Measurements from ENCODE around the gene RAB35. TPM values are rescaled to one million over a fixed set of nuclear protein-coding genes. Genes with fewer than 3 reads are reported as not detected.

RAB35 gene
- total and polyA plus RNA-seq, 2 donors (not counting 1 experiment from before 2014, with no cell fraction given), result 20.4 to 52.9 TPM

DNA sequence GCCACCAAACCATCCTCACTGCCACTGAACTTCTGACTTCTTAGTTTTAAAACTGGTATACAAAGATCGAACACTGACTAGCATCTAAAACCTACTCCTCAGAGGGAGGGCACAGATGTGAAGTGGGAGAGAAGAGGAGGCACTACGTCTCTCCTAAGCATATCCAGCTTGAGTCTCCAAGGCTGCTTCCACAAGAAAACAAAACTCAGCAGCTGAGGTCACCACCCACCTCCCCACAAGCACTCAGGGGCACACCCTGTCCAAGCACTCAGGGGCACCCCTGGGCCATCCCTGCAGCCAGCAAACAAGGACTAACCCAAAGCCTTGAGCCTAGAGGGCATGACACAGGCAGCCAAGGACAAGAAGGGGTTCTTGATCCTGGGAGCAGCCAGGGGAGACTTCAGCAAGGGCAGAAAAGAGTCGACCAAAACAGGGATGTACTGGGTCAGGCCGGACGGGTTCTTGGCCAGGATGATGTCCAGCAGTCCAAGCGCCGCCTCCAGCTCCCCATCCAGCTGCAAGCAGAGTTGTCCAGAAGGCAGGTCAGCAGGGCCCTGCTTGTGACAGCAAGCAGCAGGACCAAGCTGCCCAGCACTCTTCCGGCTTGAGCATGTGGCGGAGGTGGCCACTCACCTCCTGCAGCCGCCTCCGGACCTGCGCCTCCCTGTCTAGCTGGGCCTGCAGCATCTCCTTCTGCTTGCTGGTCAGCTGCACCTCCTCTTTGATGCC is 43.1 kb upstream of the RAB35 start:
- ATAC-seq (ENCODE audit: low read depth), result no peak
- Histone ChIP-seq H3K79me2 (ENCODE audit: control insufficient read depth, insufficient read depth, low read length) (peaks cover 3% of the 10 kb centered on the region), H3K27ac (ENCODE audit: low read length in 2 of 2) (no peak overlapping the region), H3K4me3 (ENCODE audit: control extremely low read depth in 1 of 5, extremely low read depth in 1 of 5, insufficient read depth in 1 of 5, low read depth in 2 of 5, low read length in 4 of 5) (no peak overlapping the region), H3K9me3 (ENCODE audit: control extremely low read depth in 1 of 3, control insufficient read depth in 2 of 3, insufficient read depth in 1 of 3, low read length in 2 of 3) (no peaks in the 10 kb centered on the region), H3K4me1 (ENCODE audit: control insufficient read depth in 2 of 2, insufficient read depth in 2 of 2, low read length in 2 of 2) (no peaks in the 10 kb centered on the region), H3K36me3 (replicated peaks in 1 of 2; ENCODE audit: control extremely low read depth in 1 of 2, control insufficient read depth in 1 of 2, extremely low read depth in 1 of 2, insufficient read depth in 2 of 2, low read length in 1 of 2) (peaks cover 10 to 91% of the 10 kb centered on the region in 2 experiments), H3K9ac (ENCODE audit: low read length) (no peak overlapping the region), H3K4me2 (replicated peaks; ENCODE audit: low read depth, low read length, poor library complexity, severe bottlenecking) (no peak overlapping the region), H4K20me1 (ENCODE audit: control insufficient read depth, insufficient read depth, low read length, poor library complexity, severe bottlenecking) (no peaks in the 10 kb centered on the region), H3K27me3 (replicated peaks in 1 of 4; ENCODE audit: control extremely low read depth in 1 of 4, control insufficient read depth in 3 of 4, insufficient read depth in 4 of 4, low read length in 3 of 4) (no peaks in the 10 kb centered on the region), H2AFZ (ENCODE audit: insufficient read depth, low read depth, low read length, poor library complexity, severe bottlenecking) (no peak overlapping the region)
- Mint-ChIP-seq H3K27ac (no peak overlapping the region), H3K9me3 (ENCODE audit: insufficient read depth) (no peaks in the 10 kb centered on the region), H3K27me3 (no peaks in the 10 kb centered on the region), H3K4me1 (no peaks in the 10 kb centered on the region), H3K4me3 (no peak overlapping the region)
- 96% methylated on average over 10 of the region's 12 CpGs for WGBS (ENCODE audit: insufficient coverage)
- intact Hi-C loops (cut with micrococcal nuclease), result no loop called here
- DNase-seq, result no peak
- ChIA-PET POLR2A (no interaction called here), CTCF (no interaction called here)
- no peak for TF ChIP-seq EZH2 (IDR thresholded peaks at IDR 0.05; ENCODE audit: borderline replicate concordance, insufficient read depth, low read depth, low read length, poor library complexity, severe bottlenecking)
- no peak for TF ChIP-seq CTCF (IDR thresholded peaks at IDR 0.05)

DNA sequence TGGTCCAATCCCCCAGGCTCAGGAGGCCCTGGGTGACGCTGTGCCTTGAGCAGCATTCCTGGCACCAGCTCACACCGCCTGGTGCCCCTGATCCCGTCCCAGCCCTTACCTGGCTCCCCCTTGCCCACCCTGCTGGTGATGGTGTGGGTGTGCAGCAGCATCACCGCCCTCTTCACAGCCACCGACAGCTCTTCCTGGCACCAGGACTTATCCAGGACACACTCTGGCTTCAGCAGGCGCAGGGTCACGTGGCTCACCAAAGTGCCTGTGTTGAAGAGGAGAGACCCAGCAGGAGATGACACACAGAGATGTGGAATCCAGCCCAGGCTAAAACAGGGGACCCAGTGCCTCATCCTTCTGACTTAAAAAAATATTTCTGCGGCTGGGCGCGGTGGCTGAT is 41.8 kb upstream of the RAB35 start:
- no peaks in the 10 kb centered on the region for H3K9me3 ChIP-seq (ENCODE audit: control extremely low read depth in 1 of 3, control insufficient read depth in 2 of 3, insufficient read depth in 1 of 3, low read length in 2 of 3)
- no peak for ATAC-seq (ENCODE audit: low read depth)
- Mint-ChIP-seq H3K27ac (no peak overlapping the region), H3K27me3 (no peaks in the 10 kb centered on the region), H3K9me3 (ENCODE audit: insufficient read depth) (no peaks in the 10 kb centered on the region), H3K4me3 (no peak overlapping the region), H3K4me1 (no peaks in the 10 kb centered on the region)
- no peak overlapping the region for H2AFZ ChIP-seq (ENCODE audit: insufficient read depth, low read depth, low read length, poor library complexity, severe bottlenecking)
- TF ChIP-seq CTCF (IDR thresholded peaks at IDR 0.05) (no peak), EZH2 (IDR thresholded peaks at IDR 0.05; ENCODE audit: borderline replicate concordance, insufficient read depth, low read depth, low read length, poor library complexity, severe bottlenecking) (no peak)
- ChIA-PET POLR2A (no interaction called here), CTCF (no interaction called here)
- H3K79me2 ChIP-seq (ENCODE audit: control insufficient read depth, insufficient read depth, low read length), result no peaks in the 10 kb centered on the region
- H4K20me1 ChIP-seq (ENCODE audit: control insufficient read depth, insufficient read depth, low read length, poor library complexity, severe bottlenecking), result no peaks in the 10 kb centered on the region
- 96% methylated on average over 9 of the region's 10 CpGs for WGBS (ENCODE audit: insufficient coverage)
- H3K4me2 ChIP-seq (replicated peaks; ENCODE audit: low read depth, low read length, poor library complexity, severe bottlenecking), result no peak overlapping the region
- H3K27me3 ChIP-seq (replicated peaks in 1 of 4; ENCODE audit: control extremely low read depth in 1 of 4, control insufficient read depth in 3 of 4, insufficient read depth in 4 of 4, low read length in 3 of 4), result no peaks in the 10 kb centered on the region
- H3K27ac ChIP-seq (ENCODE audit: low read length in 2 of 2), result no peak overlapping the region
- no peaks in the 10 kb centered on the region for H3K4me1 ChIP-seq (ENCODE audit: control insufficient read depth in 2 of 2, insufficient read depth in 2 of 2, low read length in 2 of 2)
- H3K36me3 ChIP-seq (replicated peaks in 1 of 2; ENCODE audit: control extremely low read depth in 1 of 2, control insufficient read depth in 1 of 2, extremely low read depth in 1 of 2, insufficient read depth in 2 of 2, low read length in 1 of 2), result peaks cover 18 to 92% of the 10 kb centered on the region in 2 experiments
- no peak overlapping the region for H3K9ac ChIP-seq (ENCODE audit: low read length)
- no peak for DNase-seq
- intact Hi-C loops (cut with micrococcal nuclease), result no loop called here
- H3K4me3 ChIP-seq (ENCODE audit: control extremely low read depth in 1 of 5, extremely low read depth in 1 of 5, insufficient read depth in 1 of 5, low read depth in 2 of 5, low read length in 4 of 5), result no peak overlapping the region
